ENCODE measurements around the gene SIM1. TPM values are rescaled to one million over a fixed set of nuclear protein-coding genes. Genes with fewer than 3 reads are reported as not detected.

The SIM1 gene
- total RNA-seq, 2 experiments from 2014 or later = not detected

GRCh38 chr6:100506651-100507050 is 41.9 kb upstream of the SIM1 start:
- H3K27ac Mint-ChIP-seq = no peak overlapping the region
- no peaks in the 10 kb centered on the region for H3K4me1 ChIP-seq (ENCODE audit: insufficient read depth, low read length)
- ATAC-seq (ENCODE audit: poor library complexity) (no peak), DNase-seq (no peak)
- no peaks in the 10 kb centered on the region for H3K9me3 ChIP-seq (ENCODE audit: control insufficient read depth in 1 of 2, insufficient read depth in 1 of 2, low read length in 2 of 2)
- POLR2A ChIA-PET = no interaction called here
- no peak overlapping the region for H3K4me3 ChIP-seq (ENCODE audit: low read length)
- peaks cover 8% of the 10 kb centered on the region for H3K36me3 ChIP-seq (ENCODE audit: insufficient read depth, low read length)
- no peak overlapping the region for H3K27ac ChIP-seq (ENCODE audit: low read depth in 1 of 2, low read length in 2 of 2)
- intact Hi-C loops (cut with DNase I, micrococcal nuclease) = no loop called here
- H3K4me3 Mint-ChIP-seq = no peak overlapping the region
- H3K27me3 Mint-ChIP-seq = no peaks in the 10 kb centered on the region
- no peaks in the 10 kb centered on the region for H3K4me1 Mint-ChIP-seq (ENCODE audit: low read depth)
- no peaks in the 10 kb centered on the region for H3K27me3 ChIP-seq (ENCODE audit: control insufficient read depth in 1 of 2, insufficient read depth in 2 of 2, low read length in 2 of 2)
- no peaks in the 10 kb centered on the region for H3K9me3 Mint-ChIP-seq
- no peak for TF ChIP-seq CTCF (IDR thresholded peaks at IDR 0.05)
- CTCF ChIA-PET = no interaction called here
- H3K36me3 Mint-ChIP-seq (ENCODE audit: low read depth) = peaks cover 42% of the 10 kb centered on the region

- H3K27ac ChIP-seq (ENCODE audit: low read depth in 1 of 2, low read length in 2 of 2) = no peak overlapping the region
- CTCF ChIA-PET = no interaction called here
- DNase-seq = no peak
- Mint-ChIP-seq H3K36me3 (ENCODE audit: low read depth) (peaks cover 26% of the 10 kb centered on the region), H3K9me3 (no peaks in the 10 kb centered on the region), H3K27ac (no peak overlapping the region), H3K27me3 (peaks cover 10% of the 10 kb centered on the region), H3K4me1 (ENCODE audit: low read depth) (no peaks in the 10 kb centered on the region), H3K4me3 (no peak overlapping the region)
- TF ChIP-seq CTCF (IDR thresholded peaks at IDR 0.05) = no peak
- no peaks in the 10 kb centered on the region for H3K4me1 ChIP-seq (ENCODE audit: insufficient read depth, low read length)
- no peak overlapping the region for H3K4me3 ChIP-seq (ENCODE audit: low read length)
- no peaks in the 10 kb centered on the region for H3K27me3 ChIP-seq (ENCODE audit: control insufficient read depth in 1 of 2, insufficient read depth in 2 of 2, low read length in 2 of 2)
- POLR2A ChIA-PET = no interaction called here
- intact Hi-C loops (cut with DNase I, micrococcal nuclease) = no loop called here
- H3K36me3 ChIP-seq (ENCODE audit: insufficient read depth, low read length) = peaks cover 6% of the 10 kb centered on the region
- no peak for ATAC-seq (ENCODE audit: poor library complexity)
- H3K9me3 ChIP-seq (ENCODE audit: control insufficient read depth in 1 of 2, insufficient read depth in 1 of 2, low read length in 2 of 2) = no peaks in the 10 kb centered on the region
These were observed 40.3 kb upstream of the SIM1 start for GRCh38 chr6:100504786-100505737.

- Mint-ChIP-seq H3K27ac (no peak overlapping the region), H3K36me3 (ENCODE audit: low read depth) (peaks cover 8% of the 10 kb centered on the region), H3K4me3 (no peak overlapping the region), H3K27me3 (peaks cover 11% of the 10 kb centered on the region), H3K4me1 (ENCODE audit: low read depth) (no peaks in the 10 kb centered on the region), H3K9me3 (no peaks in the 10 kb centered on the region)
- H3K36me3 ChIP-seq (ENCODE audit: insufficient read depth, low read length) = no peaks in the 10 kb centered on the region
- ATAC-seq (ENCODE audit: poor library complexity) = no peak
- H3K27ac ChIP-seq (ENCODE audit: low read depth in 1 of 2, low read length in 2 of 2) = no peak overlapping the region
- no peaks in the 10 kb centered on the region for H3K9me3 ChIP-seq (ENCODE audit: control insufficient read depth in 1 of 2, insufficient read depth in 1 of 2, low read length in 2 of 2)
- H3K27me3 ChIP-seq (ENCODE audit: control insufficient read depth in 1 of 2, insufficient read depth in 2 of 2, low read length in 2 of 2) = no peaks in the 10 kb centered on the region
- POLR2A ChIA-PET = no interaction called here
- no peak for TF ChIP-seq CTCF (IDR thresholded peaks at IDR 0.05)
- no peak overlapping the region for H3K4me3 ChIP-seq (ENCODE audit: low read length)
- no peak for DNase-seq
- H3K4me1 ChIP-seq (ENCODE audit: insufficient read depth, low read length) = no peaks in the 10 kb centered on the region
- CTCF ChIA-PET = no interaction called here
- intact Hi-C loops (cut with DNase I, micrococcal nuclease) = no loop called here
These were observed 38.5 kb upstream of the SIM1 start for GRCh38 chr6:100503043-100503705.
